ENCODE results near the gene SLC25A51.

Gene SLC25A51

DNA sequence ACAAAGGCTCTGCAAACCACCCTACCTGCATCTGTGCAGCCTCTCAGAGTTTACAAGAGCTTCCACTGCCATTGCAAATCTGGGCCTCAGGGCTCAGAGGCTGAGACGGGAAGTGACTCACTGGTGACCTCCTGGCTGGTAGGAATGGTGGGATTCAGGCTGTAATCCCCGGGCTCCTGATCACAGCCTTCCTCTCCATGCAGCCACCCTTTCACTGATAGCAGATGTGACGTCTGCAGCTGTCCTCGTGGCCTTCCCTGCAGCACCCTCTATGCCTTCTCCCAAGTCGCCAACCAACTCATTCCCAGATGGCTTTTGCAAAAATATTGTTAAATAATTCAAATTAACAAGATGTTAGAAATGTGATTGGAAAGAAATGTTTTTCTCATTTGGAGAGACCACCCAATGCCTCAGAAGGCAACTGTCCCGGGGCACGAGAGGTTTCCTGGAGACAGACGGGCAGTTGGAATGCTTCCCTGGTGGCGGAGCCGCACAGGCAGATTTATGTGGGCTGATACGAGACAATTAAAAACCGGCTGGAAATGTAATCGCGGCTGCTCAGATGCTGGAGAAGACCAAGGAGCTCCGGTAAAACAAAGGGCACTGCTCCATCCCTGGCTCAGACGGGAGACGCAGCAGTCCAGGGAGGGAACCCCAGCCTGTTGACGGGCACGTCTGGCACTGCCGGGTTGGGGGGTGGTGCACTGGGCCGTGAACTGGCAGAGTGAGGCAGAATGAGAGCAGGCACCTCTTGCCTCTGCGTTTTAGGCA lies 34.4 kb upstream of the SLC25A51 start:
- in situ Hi-C loops (cut with MboI; ENCODE audit: low sequenced_read_pairs), result no loop called here

DNA sequence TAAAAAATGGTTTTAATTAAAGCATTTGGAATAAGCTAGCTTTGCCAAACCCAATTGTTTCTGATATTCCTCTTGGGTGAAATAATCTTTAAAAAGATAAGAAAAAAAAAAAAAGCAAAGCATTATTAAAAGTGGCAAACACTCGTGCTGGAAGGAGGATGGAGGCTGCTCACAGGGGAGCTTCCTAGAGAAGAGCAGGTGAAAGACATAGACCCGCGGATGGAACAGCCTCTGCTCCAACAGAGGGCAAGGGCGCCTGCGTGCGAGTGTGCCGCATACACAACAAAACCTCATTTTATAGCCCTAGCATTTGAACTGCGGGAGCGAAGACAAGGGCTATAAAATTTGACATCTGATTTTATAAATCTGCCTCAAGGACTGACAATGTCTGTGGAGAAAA lies 33.4 kb upstream of the SLC25A51 start:
- in situ Hi-C loops (cut with MboI; ENCODE audit: low sequenced_read_pairs), result no loop called here

DNA sequence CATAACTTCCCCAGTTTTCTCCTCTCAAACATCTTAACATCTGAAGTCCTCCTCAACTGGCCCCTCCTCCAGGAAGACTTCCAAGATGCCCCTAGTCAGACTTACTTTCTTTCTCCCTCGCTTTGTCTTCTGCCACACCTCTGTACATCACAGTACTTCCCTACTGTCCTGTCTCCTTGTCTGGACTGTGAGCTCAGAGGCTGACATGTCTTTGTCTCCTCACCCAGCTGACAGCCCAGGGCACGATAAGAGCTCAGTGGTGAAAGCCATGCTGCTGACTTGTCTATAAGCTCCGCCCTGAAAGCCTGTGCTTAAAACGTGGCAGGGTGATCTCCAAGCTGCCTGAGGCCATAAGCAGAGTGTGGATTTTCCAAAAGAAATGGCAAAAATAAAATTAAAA lies 33.0 kb upstream of the SLC25A51 start:
- in situ Hi-C loops (cut with MboI; ENCODE audit: low sequenced_read_pairs), result no loop called here

DNA sequence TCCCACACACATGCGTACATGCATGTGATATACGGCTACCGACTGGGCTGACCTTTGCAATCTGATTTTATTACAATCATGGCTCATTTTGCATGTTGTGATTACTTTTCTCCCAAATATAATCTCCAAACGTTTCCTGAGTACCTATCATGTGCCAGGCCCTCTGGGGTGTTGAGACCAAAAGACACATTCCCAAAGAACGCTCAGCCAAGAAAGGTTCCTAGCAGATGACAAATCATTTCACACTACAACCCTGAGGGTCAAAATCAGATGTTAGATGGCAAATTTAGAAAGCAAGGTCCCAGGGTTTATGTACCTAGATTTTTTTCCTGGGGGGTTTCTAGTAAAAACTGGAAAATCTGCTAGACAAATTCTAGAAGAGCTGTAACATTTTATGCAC lies 32.4 kb upstream of the SLC25A51 start:
- in situ Hi-C loops (cut with MboI; ENCODE audit: low sequenced_read_pairs), result no loop called here

DNA sequence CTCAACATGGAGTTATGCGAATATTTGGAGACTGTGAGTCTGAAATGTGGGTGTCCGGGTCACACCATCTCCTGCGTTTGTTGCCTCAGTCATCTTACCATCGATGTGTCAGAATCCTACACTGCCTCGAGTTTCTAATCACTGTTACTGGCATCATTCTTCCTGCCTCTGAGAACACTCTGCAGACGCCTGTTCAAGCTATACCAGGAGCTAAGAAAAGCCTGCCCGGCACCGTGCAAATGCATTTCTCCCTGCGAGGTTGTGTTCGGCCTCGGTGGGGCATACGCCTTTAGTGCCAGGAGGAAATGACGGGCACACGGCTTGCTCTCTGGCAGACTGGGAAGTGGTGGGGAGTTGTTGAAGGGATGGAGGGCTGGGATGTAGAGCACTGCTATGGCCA lies 31.2 kb upstream of the SLC25A51 start:
- in situ Hi-C loops (cut with MboI; ENCODE audit: low sequenced_read_pairs), result no loop called here

DNA sequence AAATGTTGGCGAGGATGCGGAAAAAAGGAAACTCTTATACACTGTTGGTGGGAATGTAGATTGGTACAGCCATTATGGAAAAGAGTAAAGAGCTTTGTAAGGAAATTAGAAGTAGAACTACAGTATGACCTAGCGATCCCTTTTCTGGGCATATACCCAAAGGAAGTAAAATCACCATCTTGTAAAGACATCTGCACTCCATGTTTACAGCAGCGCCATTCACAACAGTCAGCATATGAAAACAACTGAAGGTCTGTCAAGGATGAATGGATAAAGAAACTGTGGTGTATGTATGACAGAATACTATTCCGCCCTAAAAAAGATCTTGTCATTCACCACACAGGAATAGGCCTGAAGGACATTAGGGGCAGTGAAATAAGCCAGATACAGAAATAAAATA lies 27.7 kb upstream of the SLC25A51 start:
- in situ Hi-C loops (cut with MboI; ENCODE audit: low sequenced_read_pairs), result no loop called here

DNA sequence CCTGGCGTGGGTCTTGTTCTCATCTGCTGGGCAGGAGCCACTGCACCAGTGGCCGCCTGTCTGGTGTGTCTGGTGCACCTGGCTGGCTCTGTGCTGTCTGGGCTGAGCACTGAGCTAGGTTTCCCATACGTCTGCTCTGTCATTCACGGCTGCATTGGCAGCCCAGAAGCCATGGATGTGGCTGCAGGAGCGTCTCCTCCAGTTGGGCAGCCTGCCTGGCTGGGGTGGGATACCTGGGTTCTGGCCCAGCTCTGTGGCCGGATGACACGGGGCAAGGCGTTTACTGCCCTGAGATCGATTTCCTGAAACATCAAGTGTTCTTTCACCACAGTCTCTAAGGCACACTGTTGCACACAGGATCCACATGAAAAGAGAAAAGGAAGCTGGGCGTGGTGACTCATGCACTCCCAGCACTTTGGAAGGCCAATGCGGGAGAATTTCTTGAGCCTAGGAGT lies 25.5 kb upstream of the SLC25A51 start:
- in situ Hi-C loops (cut with MboI; ENCODE audit: low sequenced_read_pairs), result no loop called here

DNA sequence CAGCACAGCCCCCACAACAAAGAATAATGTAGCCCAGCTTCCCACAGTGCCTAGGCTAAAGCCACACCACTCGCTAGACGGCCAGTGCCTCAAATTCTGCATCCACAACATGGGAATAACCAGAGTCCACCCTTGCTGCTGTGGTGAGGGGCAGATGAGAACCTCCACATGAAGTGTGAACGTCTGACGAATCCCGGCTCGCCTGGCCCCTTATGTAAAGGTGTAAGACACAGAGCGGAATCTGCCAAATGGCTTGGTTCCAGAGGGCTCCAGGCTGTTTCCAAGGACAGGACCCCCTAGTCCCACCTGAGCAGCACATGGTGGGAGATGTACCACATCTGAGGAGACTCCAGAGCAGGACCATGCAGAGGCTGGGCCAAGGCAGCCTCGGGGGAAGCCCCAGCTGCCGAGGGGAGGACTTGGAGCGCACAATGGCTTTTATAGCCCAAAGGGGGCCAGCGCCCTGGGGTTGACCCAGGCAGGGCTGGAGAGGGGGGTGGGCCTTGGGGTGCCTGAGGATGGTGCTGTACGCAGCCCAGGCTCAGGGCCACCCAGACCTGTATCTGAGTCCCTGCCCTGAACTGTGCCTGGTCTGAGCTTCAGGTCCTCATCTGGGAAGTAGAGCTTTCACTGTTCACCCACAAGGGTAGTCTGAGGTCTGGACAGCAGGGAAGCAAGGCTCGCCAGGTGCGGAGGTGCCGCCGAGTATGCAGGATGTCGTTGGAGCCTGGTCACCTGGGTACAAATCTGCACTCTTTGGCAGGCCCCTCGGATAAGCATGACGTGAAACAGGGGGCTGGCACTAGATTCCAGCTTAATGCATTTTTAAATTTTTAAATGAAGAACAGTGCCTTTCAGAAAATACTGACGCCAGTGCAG lies 24.9 kb upstream of the SLC25A51 start:
- in situ Hi-C loops (cut with MboI; ENCODE audit: low sequenced_read_pairs), result no loop called here

DNA sequence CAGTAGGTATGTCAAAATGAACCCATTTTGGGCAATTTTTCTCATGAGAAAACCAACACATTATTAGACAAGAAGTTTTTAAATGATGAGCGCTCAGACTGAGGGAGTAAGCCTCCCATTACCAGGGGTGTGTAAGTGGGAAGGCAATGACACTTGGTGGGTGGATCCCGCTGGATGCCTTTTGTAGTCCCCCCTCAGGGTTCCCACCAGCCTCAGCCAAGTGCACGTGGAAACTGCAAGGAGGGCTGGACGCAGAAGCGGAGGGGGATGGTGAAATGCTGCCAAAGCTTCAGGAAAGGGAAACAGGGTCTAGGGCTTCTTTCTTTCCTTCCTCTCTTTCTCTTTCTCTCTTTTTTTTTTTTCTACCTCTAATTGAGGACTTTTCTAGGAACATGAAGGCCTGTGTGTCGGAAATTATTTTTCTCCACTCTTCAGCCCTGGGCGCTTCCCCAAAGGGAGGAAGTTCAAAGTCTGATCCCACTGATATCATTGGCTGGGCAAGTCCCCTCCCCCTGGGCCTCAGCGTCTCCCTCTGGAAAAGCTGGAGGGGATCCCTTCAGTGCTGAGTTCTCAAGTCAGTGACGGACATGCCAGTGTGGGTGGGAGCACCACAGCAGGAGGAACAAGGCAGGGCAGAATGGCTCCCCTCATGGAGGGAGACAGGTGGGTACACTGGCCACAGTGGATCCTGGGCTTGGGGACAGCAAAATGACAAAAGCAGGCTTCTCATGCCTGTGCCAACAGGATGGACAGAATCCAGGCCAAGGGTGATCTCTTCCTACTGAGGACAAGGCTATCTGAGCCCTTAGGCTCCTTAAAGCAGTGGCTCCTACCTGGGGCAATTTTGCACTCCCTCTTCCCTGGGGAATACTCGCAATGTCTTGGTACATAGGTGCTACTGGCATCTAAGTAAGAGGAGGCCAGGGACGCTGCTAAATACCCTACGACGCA lies 23.9 kb upstream of the SLC25A51 start:
- in situ Hi-C loops (cut with MboI; ENCODE audit: low sequenced_read_pairs), result no loop called here

DNA sequence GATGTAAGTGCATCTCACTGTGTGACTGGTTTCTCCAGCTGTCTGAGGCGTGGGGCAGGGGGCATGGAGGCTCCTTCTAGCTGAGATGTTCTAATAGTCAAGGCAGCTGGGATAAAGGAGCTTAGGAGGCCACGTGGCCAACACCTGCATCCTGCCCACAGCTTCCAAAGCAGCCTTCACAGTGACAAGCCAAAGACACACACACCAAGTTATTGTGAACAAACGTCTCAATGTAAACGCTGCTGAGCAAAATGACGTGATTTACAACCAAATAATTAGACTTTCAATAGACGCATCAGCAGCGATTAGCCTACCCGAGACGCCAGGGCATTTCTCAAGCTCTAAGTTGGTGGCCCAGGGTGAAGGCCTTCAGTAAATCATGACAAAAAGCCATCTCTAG lies 23.2 kb upstream of the SLC25A51 start:
- in situ Hi-C loops (cut with MboI; ENCODE audit: low sequenced_read_pairs), result no loop called here

DNA sequence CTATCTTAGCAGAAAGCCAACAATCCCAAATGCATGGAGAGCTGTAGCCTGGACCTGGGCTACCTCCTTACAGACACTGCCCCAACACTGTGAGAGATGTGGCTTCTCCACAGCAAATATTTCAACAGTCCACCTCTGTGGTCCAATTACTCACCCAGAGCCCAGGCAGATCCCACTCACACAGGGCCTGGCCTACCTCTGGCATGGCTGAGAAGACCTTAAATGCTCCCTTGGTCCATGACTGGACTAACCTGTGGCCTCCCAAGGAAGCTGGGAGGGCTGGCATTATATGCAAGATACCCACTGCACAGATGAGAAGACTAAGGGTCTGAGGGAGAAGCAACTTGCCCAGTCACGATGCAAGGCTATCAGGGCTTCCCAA lies 22.8 kb upstream of the SLC25A51 start:
- in situ Hi-C loops (cut with MboI; ENCODE audit: low sequenced_read_pairs), result no loop called here

DNA sequence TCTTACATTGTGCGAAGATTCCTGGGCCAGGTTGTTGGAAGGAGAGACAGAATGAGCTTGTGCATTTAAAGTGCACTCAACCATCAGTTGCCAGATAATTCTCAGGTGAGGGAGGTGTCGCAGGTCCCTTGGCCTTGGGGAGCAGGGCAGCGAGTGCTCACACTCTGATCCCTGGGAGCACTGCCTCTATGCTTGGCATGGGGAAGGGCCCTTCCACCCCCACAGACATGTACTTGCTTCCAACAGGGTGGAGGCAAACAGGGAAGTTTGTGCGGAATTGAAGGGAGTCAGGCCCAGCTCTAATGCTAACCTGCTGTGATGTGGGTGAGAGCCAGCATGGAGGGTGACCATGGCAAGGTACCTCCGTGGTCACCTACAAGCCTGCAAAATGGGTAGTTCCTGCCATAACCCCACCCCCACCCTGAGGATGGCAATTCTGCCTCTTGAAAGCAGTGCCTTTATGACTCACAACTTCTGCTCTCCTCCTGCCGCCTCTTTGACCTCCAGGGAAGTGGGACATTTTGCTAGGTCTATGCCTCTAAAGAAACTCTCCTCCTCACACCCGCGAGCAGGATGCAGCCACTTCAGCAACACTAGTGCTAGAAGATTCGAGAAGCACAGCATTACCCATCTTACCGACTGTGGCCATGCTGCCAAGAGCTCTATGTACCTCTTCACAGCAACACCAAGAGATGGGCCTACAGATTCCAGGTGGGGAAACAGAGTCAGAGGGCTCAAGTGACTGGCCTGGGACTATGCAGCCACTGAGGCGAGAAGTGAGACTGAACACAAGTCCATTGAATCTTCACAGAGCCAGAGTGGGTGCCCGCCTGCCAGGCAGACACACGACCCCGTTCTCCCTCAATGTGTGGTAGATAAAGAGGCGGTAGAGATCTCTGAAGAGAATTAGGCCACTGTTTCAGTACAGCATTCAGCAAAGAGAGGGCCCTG lies 22.1 kb upstream of the SLC25A51 start:
- in situ Hi-C loops (cut with MboI; ENCODE audit: low sequenced_read_pairs), result no loop called here

DNA sequence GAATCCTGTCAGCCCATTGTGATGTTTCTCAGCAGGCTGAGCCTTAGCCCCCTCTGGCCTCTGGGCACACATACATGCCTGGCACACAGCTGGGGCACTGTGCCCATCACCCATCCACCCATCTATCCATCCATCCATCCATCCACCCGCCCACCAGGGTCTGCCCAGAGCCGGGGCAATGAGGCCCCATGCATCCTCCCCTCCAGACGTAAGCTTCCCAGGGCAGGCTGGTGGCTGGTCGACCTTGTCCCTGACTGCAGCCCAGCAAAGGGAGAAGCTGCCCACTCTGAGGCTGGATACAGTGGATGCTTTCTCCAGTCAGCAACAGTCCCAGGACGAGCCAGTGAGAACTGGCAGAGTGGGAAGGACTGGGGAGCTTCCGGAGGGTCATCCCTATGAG lies 21.1 kb upstream of the SLC25A51 start:
- in situ Hi-C loops (cut with MboI; ENCODE audit: low sequenced_read_pairs), result no loop called here

DNA sequence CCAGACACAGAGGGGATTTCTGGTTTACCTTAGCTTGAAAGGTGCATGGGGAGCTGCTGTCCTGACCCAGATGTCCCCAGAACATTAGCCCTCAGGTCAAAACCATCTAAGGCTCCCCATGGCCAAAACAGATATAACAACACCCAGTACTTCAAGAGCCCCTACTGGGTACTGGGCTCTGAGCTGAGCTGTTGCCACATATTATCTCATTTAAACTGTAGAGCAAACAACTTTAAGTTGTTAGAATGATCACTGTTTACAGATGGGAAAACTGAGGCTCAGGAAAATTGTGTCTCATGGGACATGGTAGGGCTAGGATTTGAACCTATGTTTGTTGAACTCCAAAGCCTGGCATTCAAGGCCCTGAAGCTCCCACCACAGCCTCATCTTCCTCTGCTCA lies 20.6 kb upstream of the SLC25A51 start:
- in situ Hi-C loops (cut with MboI; ENCODE audit: low sequenced_read_pairs), result no loop called here

DNA sequence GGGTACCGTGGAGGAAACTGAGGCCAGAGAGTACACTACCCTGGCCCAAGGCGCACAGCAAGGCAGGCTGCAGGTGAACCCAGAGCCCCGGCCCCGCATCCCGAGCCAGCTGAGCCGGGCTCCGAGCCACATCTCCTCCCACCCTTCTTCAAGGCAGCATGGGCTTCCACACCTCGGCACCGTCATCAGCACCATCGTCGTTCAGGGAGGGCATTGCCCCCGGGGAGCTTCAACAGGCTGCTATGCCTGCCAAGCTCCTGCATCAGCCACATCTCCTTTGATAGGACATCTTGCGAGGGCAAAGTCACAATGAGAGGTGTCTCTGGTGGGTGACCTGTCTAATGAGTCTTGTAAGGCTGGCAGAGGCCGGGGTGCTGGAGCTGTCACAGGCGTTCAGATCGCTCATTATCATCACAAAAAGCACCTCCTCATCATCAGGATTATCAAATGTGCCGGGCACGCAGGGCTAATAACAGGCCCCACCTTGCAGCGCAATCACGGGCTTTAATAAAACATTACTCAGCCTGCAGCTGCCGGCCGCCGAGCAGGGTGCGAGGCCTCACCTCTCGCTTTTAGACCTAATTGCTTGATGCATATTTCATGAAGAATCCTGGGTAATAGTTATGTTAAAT lies 20.0 kb upstream of the SLC25A51 start:
- in situ Hi-C loops (cut with MboI; ENCODE audit: low sequenced_read_pairs), result no loop called here

DNA sequence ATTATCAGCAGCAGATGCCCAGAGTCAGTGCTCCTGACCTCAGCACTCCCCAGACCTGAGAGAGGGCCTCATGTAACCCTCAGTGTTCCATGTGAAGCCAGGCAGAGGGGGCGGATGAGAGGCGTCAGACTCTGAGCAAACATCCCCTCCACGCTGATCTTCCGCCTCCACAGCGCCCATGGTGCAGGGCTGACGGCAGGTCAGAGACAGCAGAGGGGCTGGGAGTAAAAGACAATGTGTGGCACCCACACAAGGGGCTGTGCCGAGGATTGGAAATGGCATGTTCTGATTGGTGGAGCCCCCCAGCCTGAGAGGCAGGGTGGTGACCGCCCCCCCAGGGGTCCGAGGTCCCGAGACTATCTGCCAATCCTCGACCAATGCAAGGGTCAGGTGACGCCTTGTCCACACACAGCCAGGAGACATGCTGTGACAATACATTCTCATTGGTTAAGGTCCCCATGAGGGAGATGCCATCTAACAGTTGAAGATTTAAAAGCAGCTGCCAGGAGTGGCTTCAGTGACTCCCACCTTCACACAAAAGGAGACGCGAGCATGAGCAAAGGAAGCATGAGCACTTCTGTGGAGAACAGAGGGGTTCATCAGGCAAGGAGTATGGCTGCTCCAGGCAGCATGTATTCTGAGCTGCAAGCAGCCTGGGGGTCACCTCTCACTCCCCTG lies 19.3 kb upstream of the SLC25A51 start:
- in situ Hi-C loops (cut with MboI; ENCODE audit: low sequenced_read_pairs), result no loop called here

DNA sequence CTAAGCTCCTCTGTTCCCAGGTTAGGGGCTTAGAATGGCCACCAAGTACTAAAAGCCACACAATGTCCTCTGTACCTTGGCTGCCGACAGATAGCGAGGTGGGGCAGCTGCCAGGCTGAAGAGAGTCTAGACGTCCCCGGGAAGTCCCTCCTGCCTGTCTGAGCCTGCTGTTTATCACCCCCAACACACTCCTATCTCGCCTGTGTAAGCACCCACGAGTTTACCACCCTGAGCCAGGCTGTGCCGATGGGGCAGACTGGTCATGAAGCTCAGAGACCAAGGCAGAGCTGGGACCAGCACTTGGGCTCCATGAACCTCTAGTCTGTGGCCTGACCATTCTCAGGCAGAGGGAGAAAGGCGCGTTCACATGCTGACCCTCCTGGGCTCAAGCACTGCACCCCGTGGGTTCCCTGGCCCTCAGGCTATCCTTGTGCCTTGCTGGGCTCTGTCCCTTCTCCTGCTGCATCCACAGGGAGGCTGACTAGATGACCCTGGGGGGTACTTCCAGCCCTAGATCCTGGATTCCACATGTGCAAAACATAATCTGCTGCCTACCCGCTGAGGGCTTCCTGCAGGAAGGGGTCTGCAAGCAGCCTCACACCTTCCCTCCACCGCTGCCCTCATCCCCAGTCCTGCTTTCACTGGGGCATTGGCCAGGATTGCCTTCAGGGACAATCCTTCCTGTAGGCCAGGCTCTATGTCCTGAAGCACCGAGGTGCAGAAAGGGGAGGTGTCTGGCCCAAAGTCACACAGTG lies 18.6 kb upstream of the SLC25A51 start:
- in situ Hi-C loops (cut with MboI; ENCODE audit: low sequenced_read_pairs), result no loop called here
